IMR-90 (cell line): ENCODE measurements around the gene URI1. TPM values are rescaled to one million over a fixed set of nuclear protein-coding genes. Genes with fewer than 3 reads are reported as not detected.

Experiments
- ATAC-seq: fragments of 200-7000 bp; cut with Tn5 transposase; 2 replicates; pipeline ENCODE4 v1.9.1; 2020; ENCODE audit warnings: low read depth, mild to moderate bottlenecking, moderate library complexity
- BruUV-seq: library from RNA; stranded (reverse); fragments of 400-500 nt; replicated peaks from 2 replicates; lab custom pipeline; 2021; lab: Mats Ljungman, UMichigan
- CTCF ChIA-PET: fragments of 300-600 bp; formaldehyde crosslinking; extraction: SDS; loops from one replicate; lab custom pipeline; 2021; ENCODE audit warnings: antibody characterized with exemption; lab: Yijun Ruan, JAX
- POLR2A ChIA-PET: fragments of 300-600 bp; sonication (Branson Sonifier 250); formaldehyde crosslinking; loops from one replicate; lab custom pipeline; 2022; ENCODE audit warnings: antibody characterized with exemption; ENCODE audit not compliant: unreplicated experiment; lab: Charles Lee
- DNase-seq: peaks from one replicate; pipeline ENCODE4 v3.0.0; 2013
- H2AFZ ChIP-seq: replicated peaks from 2 replicates; pipeline ENCODE3; 2013; ENCODE audit warnings: low read length, mild to moderate bottlenecking; ENCODE audit not compliant: poor library complexity
- H2AK5ac ChIP-seq: 2 replicates; pipeline ENCODE4 v1.6.1; 2013; ENCODE audit warnings: low read depth, low read length, inconsistent platforms
- H2AK9ac ChIP-seq: replicated peaks from 2 replicates; pipeline ENCODE3; 2013; ENCODE audit warnings: mild to moderate bottlenecking, low read depth, low read length, moderate library complexity; ENCODE audit not compliant: poor library complexity
- H2BK120ac ChIP-seq: 2 replicates; pipeline ENCODE4 v1.6.1; 2013; ENCODE audit warnings: low read depth, low read length, inconsistent platforms
- H2BK15ac ChIP-seq: 3 replicates; pipeline ENCODE4 v1.6.1; 2013; ENCODE audit warnings: low read depth, low read length, inconsistent platforms
- H2BK20ac ChIP-seq: 2 replicates; pipeline ENCODE4 v1.6.1; 2013; ENCODE audit warnings: low read depth, mild to moderate bottlenecking, inconsistent platforms, low read length, moderate library complexity
- H2BK5ac ChIP-seq: 2 replicates; pipeline ENCODE4 v1.6.1; 2013; ENCODE audit warnings: mild to moderate bottlenecking, low read depth, low read length, inconsistent platforms; ENCODE audit not compliant: poor library complexity, severe bottlenecking
- H3K14ac ChIP-seq: replicated peaks from 2 replicates; pipeline ENCODE4 v1.6.1; 2013; ENCODE audit warnings: low read depth, low read length, inconsistent platforms
- H3K18ac ChIP-seq: 2 replicates; pipeline ENCODE4 v1.6.1; 2013; ENCODE audit warnings: low read depth, low read length, control low read depth
- H3K23ac ChIP-seq: 2 replicates; pipeline ENCODE4 v1.6.1; 2013; ENCODE audit warnings: low read depth, low read length, inconsistent platforms
- H3K27ac ChIP-seq: 2 replicates; pipeline ENCODE4 v1.5.1; 2013; ENCODE audit warnings: mild to moderate bottlenecking, control low read depth, low read length; ENCODE audit not compliant: insufficient read depth
- H3K27me3 ChIP-seq: 2 replicates; pipeline ENCODE4 v1.6.1; 2013; ENCODE audit warnings: low read length; ENCODE audit not compliant: control insufficient read depth, insufficient read depth
- H3K36me3 ChIP-seq: 2 replicates; pipeline ENCODE4 v1.6.1; 2013; ENCODE audit warnings: low read length, mixed read lengths; ENCODE audit not compliant: control insufficient read depth, insufficient read depth
- H3K4ac ChIP-seq: 2 replicates; pipeline ENCODE4 v1.6.1; 2013; ENCODE audit warnings: low read depth, low read length, inconsistent platforms
- H3K4me1 ChIP-seq: 2 replicates; pipeline ENCODE4 v1.6.1; 2013; ENCODE audit warnings: low read length, mixed read lengths; ENCODE audit not compliant: control insufficient read depth, insufficient read depth
- H3K4me2 ChIP-seq: 2 replicates; pipeline ENCODE4 v1.6.1; 2013; ENCODE audit warnings: low read depth, mild to moderate bottlenecking, control low read depth, low read length, moderate library complexity
- H3K4me3 ChIP-seq: 2 replicates; pipeline ENCODE4 v1.5.1; 2013; ENCODE audit warnings: low read depth, mild to moderate bottlenecking, control low read depth, low read length, moderate library complexity; ENCODE audit not compliant: insufficient read depth
- H3K56ac ChIP-seq: 2 replicates; pipeline ENCODE4 v1.6.1; 2013; ENCODE audit warnings: low read length, inconsistent platforms; ENCODE audit not compliant: insufficient read depth; ENCODE audit errors: extremely low read depth
- H3K79me1 ChIP-seq, 2 experiments: 2 replicates each; pipeline ENCODE4 v1.6.1; 2013; ENCODE audit warnings: low read length in 2 of 2, inconsistent platforms in 1 of 2, low read depth in 1 of 2
- H3K9ac ChIP-seq: 2 replicates; pipeline ENCODE4 v1.6.1; 2013; ENCODE audit warnings: low read depth, low read length, control low read depth
- H3K9me1 ChIP-seq: 2 replicates; pipeline ENCODE4 v1.6.1; 2013; ENCODE audit warnings: low read length, inconsistent platforms; ENCODE audit not compliant: insufficient read depth
- H3K9me3 ChIP-seq: 2 replicates; pipeline ENCODE4 v1.6.1; 2013; ENCODE audit warnings: low read length; ENCODE audit not compliant: control insufficient read depth, insufficient read depth
- H4K20me1 ChIP-seq: 2 replicates; pipeline ENCODE4 v1.6.1; 2013; ENCODE audit warnings: low read length, inconsistent platforms; ENCODE audit not compliant: insufficient read depth
- H4K5ac ChIP-seq: 2 replicates; pipeline ENCODE4 v1.6.1; 2013; ENCODE audit warnings: mild to moderate bottlenecking, low read depth, low read length, control low read depth
- H4K8ac ChIP-seq, 2 experiments: 2 replicates each; pipeline ENCODE4 v1.6.1; 2013; ENCODE audit warnings: low read depth in 2 of 2, low read length in 2 of 2, control low read depth in 1 of 2, inconsistent platforms in 1 of 2
- H4K91ac ChIP-seq: 2 replicates; pipeline ENCODE4 v1.6.1; 2013; ENCODE audit warnings: low read depth, low read length, inconsistent platforms; ENCODE audit not compliant: insufficient read depth
- BHLHE40 ChIP-seq: fragments of 150-350 bp; IDR thresholded peaks from 2 replicates; pipeline ENCODE4 v1.6.1; 2016; ENCODE audit warnings: mild to moderate bottlenecking, low read depth, low read length
- CEBPB ChIP-seq: IDR thresholded peaks from 2 replicates; pipeline ENCODE4 v1.6.1; 2012; ENCODE audit warnings: low read depth, low read length, improper control_type of control experiment
- CHD1 ChIP-seq: IDR thresholded peaks from 2 replicates; pipeline ENCODE4 v1.6.1; 2012; ENCODE audit warnings: low read depth, low read length, improper control_type of control experiment
- ELK1 ChIP-seq: fragments of 150-350 bp; IDR thresholded peaks from 2 replicates; pipeline ENCODE4 v1.6.1; 2016; ENCODE audit warnings: low read depth, mild to moderate bottlenecking, low read length, moderate library complexity, borderline replicate concordance
- FOS ChIP-seq: fragments of 150-350 bp; IDR thresholded peaks from 2 replicates; pipeline ENCODE4 v1.6.1; 2016; ENCODE audit warnings: low read depth, low read length
- MAFK ChIP-seq: IDR thresholded peaks from 2 replicates; pipeline ENCODE4 v1.6.1; 2012; ENCODE audit warnings: low read depth, low read length, improper control_type of control experiment
- MAZ ChIP-seq: IDR thresholded peaks from 2 replicates; pipeline ENCODE4 v1.6.1; 2012; ENCODE audit warnings: low read depth, mild to moderate bottlenecking, low read length, improper control_type of control experiment, moderate library complexity, borderline replicate concordance
- MXI1 ChIP-seq: IDR thresholded peaks from 2 replicates; pipeline ENCODE4 v1.6.1; 2012; ENCODE audit warnings: low read depth, mild to moderate bottlenecking, low read length, moderate library complexity, borderline replicate concordance
- NFE2L2 ChIP-seq: fragments of 150-350 bp; IDR thresholded peaks from 2 replicates; pipeline ENCODE4 v1.6.1; 2016; ENCODE audit warnings: low read depth, mild to moderate bottlenecking, low read length
- POLR2A ChIP-seq: IDR thresholded peaks from 2 replicates; pipeline ENCODE4 v1.6.1; 2012; ENCODE audit warnings: mild to moderate bottlenecking, low read depth, low read length
- RAD21 ChIP-seq: IDR thresholded peaks from 2 replicates; pipeline ENCODE4 v1.6.1; 2012; ENCODE audit warnings: low read length, improper control_type of control experiment
- RCOR1 ChIP-seq: IDR thresholded peaks from 2 replicates; pipeline ENCODE4 v1.6.1; 2012; ENCODE audit warnings: mild to moderate bottlenecking, low read length, improper control_type of control experiment; ENCODE audit not compliant: insufficient replicate concordance
- RFX5 ChIP-seq: IDR thresholded peaks from 2 replicates; pipeline ENCODE4 v1.8.0; 2012; ENCODE audit warnings: low read depth, mild to moderate bottlenecking, low read length, moderate library complexity
- SMC3 ChIP-seq: fragments of 150-350 bp; IDR thresholded peaks from 2 replicates; pipeline ENCODE4 v1.6.1; 2016; ENCODE audit warnings: low read depth, mild to moderate bottlenecking, antibody characterized with exemption, low read length, moderate library complexity
- whole genome bisulfite sequencing, 2 experiments: methylation state at CpG; one replicate each; pipeline versions ENCODE4 v1.1.5 to v1.1.7; 2013; ENCODE audit warnings: missing lambda C conversion rate in 2 of 2; ENCODE audit not compliant: insufficient read length in 1 of 2; ENCODE audit errors: extremely low coverage in 2 of 2; 5-methylcytosine and 5-hydroxymethylcytosine counted together
- dilution Hi-C: fragments of 300-500 bp; cut with HindIII; formaldehyde crosslinking; loops from one replicate; pipeline ENCODE4 v1.14.3; 2018; ENCODE audit warnings: low sequenced_read_pairs; ENCODE audit not compliant: unreplicated experiment
- in situ Hi-C: fragments of 300-500 bp; cut with MboI; formaldehyde crosslinking; loops from 3 replicates; pipeline ENCODE4 v1.14.3; 2019; ENCODE audit warnings: low sequenced_read_pairs, inconsistent platforms, mixed read lengths
- intact Hi-C: fragments of 100-400 bp; cut with micrococcal nuclease; formaldehyde crosslinking; loops from 2 replicates; pipeline ENCODE4 v1.10.0; 2022
- polyA plus RNA-seq, 3 experiments: library from polyadenylated mRNA; depleted of rRNA; stranded (reverse); fragments of >200 nt; gene quantifications; 2 replicates each; pipeline ENCODE4 v1.2.3, GENCODE V29; 2012; ENCODE audit warnings: low replicate concordance in 1 of 3
- total RNA-seq: library from RNA; depleted of rRNA; stranded (reverse); fragments of >200 nt; gene quantifications from 2 replicates; pipeline ENCODE4 v1.2.3, GENCODE V29; 2012
- TF ChIP-seq, protein P1 (sequence below): fragments of 150-350 bp; IDR thresholded peaks from 2 replicates; pipeline ENCODE4 v1.6.1; 2017; ENCODE audit warnings: mild to moderate bottlenecking, antibody characterized with exemption, low read length, low read depth
- TF ChIP-seq, protein P2 (sequence below): conservative IDR thresholded peaks from 2 replicates; pipeline ENCODE4 v1.5.1; 2012; ENCODE audit warnings: mild to moderate bottlenecking, low read depth, low read length, improper control_type of control experiment

URI1 gene
- total and polyA plus RNA-seq, 2 of the 4 experiments (the other 2 are of a cell fraction): 43.2 to 45.3 TPM

DNA sequence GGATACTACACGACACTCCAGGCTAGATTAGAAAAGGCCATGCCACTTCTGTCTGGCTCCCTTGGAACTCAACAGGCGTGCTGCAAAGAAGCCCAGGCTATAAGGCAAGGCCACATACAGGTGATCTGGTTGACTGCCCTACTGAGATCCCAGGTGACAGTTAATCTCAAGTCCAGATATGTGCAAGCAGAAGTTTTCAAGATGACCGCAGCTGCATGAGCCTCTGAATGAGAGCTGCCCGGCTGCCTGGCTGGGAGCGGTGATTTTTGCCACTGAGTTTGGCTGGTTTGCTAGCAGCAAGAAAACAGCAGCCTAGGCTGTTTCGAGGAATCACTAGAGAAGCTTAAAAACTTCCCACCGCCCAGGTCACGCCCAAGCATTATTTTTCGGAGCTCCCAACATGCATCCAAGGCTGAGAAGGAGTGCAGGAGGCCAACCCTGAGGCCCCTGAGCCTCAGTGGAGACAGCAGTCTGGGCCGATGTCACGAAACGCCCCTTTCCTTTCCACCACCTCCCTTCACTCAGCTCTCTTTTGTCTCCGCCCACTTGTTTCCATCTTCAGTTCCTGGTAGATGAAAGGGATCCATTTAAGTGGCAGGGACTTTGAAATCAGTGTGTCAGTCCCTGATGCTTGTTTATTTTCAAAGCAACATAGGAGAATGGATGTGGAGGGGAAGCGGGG is 14.0 kb upstream of the URI1 start:
- WGBS, 2 experiments: 57% methylated on average over 4 of the region's 14 CpGs; no CpG with 5 or more reads in 1 of the 2 experiments
- Histone ChIP-seq H2BK20ac (no peak overlapping the region), H3K27me3 (no peaks in the 10 kb centered on the region), H2BK15ac (no peak overlapping the region), H3K4me1 (no peaks in the 10 kb centered on the region), H3K9me3 (no peaks in the 10 kb centered on the region; the same call in 1 of the 2 replicates), H3K9me1 (no peaks in the 10 kb centered on the region), H3K18ac (no peak overlapping the region), H4K5ac (no peak overlapping the region), H3K79me1 (no peaks in the 10 kb centered on the region), H3K9ac (no peak overlapping the region), H2BK120ac (no peak overlapping the region), H2AFZ (peak overlapping the region; percentile 73), H3K14ac (no peak overlapping the region), H3K4me2 (no peak overlapping the region), H4K8ac (no peak overlapping the region), H4K91ac (no peak overlapping the region), H3K4ac (no peak overlapping the region), H3K56ac (no peak overlapping the region), H3K23ac (no peak overlapping the region), H2BK5ac (no peak overlapping the region), H4K20me1 (no peaks in the 10 kb centered on the region), H2AK5ac (no peak overlapping the region), H2AK9ac (no peak overlapping the region), H3K27ac (no peak overlapping the region), H3K36me3 (no peaks in the 10 kb centered on the region), H3K4me3 (no peak overlapping the region)
- dilution Hi-C loops: no loop called here
- DNase-seq (no peak), ATAC-seq (no peak)
- no TSS peak for BruUV-seq
- ChIA-PET CTCF (no interaction called here), POLR2A (no interaction called here)
- TF ChIP-seq CHD1 (no peak), ELK1 (no peak), RFX5 (no peak), NFE2L2 (no peak), CEBPB (no peak), FOS (no peak), RAD21 (no peak), BHLHE40 (no peak), SMC3 (no peak), POLR2A (no peak), MXI1 (no peak), MAZ (no peak), MAFK (no peak), RCOR1 (no peak)
- TF ChIP-seq, protein P1, sequence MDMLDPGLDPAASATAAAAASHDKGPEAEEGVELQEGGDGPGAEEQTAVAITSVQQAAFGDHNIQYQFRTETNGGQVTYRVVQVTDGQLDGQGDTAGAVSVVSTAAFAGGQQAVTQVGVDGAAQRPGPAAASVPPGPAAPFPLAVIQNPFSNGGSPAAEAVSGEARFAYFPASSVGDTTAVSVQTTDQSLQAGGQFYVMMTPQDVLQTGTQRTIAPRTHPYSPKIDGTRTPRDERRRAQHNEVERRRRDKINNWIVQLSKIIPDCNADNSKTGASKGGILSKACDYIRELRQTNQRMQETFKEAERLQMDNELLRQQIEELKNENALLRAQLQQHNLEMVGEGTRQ: no peak
- TF ChIP-seq, protein P2, sequence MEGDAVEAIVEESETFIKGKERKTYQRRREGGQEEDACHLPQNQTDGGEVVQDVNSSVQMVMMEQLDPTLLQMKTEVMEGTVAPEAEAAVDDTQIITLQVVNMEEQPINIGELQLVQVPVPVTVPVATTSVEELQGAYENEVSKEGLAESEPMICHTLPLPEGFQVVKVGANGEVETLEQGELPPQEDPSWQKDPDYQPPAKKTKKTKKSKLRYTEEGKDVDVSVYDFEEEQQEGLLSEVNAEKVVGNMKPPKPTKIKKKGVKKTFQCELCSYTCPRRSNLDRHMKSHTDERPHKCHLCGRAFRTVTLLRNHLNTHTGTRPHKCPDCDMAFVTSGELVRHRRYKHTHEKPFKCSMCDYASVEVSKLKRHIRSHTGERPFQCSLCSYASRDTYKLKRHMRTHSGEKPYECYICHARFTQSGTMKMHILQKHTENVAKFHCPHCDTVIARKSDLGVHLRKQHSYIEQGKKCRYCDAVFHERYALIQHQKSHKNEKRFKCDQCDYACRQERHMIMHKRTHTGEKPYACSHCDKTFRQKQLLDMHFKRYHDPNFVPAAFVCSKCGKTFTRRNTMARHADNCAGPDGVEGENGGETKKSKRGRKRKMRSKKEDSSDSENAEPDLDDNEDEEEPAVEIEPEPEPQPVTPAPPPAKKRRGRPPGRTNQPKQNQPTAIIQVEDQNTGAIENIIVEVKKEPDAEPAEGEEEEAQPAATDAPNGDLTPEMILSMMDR: no peak
- in situ Hi-C loops: no loop called here
- intact Hi-C loops: no loop called here
